ENCODE data around the gene FAM193B.

DNA sequence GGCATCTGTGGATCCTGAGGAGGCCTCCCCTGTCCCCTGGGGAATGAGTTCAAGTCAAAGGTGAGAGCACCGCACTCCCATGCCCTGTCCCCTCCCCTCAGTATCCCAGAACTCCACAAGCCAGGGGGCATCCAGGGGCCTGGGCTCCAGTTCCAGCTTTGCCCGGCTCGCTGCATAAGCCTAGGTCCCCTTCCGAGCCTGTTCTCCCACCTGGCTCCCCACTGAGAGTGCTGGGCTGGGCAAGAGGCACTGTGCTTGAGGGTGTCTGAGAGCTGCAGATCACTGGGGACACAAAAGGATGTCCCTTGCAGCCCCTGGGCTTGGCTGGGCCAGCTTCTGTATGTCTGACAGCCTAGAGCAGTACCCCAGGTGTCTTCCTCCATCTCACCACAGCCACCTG lies 49.3 kb downstream of the FAM193B start:
- no peak for TF ChIP-seq CTCF (IDR thresholded peaks at IDR 0.05)
- TF ChIP-seq POLR2A (IDR thresholded peaks at IDR 0.05) = no peak

Data from sigmoid colon (tissue), 3 donors.